ENCODE results near the gene TNFRSF4.

Gene TNFRSF4

DNA sequence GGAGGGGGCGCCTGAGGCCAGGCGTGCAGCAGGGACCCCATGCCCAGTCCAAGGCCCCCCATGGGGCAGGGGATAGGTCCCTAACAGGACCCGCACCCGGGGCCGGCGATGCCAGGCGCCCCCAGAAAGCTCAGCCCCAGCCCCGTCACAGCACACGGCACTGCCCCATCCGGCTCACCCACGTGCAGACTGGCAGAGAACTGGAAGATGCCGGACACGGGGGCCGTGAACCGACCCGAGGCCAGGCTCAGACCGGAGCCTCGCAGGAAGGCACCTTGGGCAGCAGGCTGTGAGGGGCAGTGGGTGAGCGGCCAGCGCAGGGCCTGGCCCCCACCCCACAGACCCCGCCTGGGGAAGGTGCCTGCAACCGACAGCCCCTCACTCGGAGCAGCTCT lies 29.3 kb upstream of the TNFRSF4 start:
- Histone ChIP-seq H3K79me2 (no peaks in the 10 kb centered on the region), H3K4me3 (ENCODE audit: low read depth, low read length) (no peak overlapping the region), H3K27me3 (ENCODE audit: control insufficient read depth, insufficient read depth, low read length) (no peaks in the 10 kb centered on the region), H2AFZ (no peak overlapping the region), H3K9me3 (ENCODE audit: control insufficient read depth, low read length) (no peaks in the 10 kb centered on the region), H3K9ac (no peak overlapping the region), H3K36me3 (ENCODE audit: control insufficient read depth, insufficient read depth, low read length) (no peaks in the 10 kb centered on the region), H3K4me2 (ENCODE audit: low read length) (no peak overlapping the region), H3K27ac (no peak overlapping the region), H3K4me1 (no peaks in the 10 kb centered on the region)
- TF ChIP-seq, protein P1, sequence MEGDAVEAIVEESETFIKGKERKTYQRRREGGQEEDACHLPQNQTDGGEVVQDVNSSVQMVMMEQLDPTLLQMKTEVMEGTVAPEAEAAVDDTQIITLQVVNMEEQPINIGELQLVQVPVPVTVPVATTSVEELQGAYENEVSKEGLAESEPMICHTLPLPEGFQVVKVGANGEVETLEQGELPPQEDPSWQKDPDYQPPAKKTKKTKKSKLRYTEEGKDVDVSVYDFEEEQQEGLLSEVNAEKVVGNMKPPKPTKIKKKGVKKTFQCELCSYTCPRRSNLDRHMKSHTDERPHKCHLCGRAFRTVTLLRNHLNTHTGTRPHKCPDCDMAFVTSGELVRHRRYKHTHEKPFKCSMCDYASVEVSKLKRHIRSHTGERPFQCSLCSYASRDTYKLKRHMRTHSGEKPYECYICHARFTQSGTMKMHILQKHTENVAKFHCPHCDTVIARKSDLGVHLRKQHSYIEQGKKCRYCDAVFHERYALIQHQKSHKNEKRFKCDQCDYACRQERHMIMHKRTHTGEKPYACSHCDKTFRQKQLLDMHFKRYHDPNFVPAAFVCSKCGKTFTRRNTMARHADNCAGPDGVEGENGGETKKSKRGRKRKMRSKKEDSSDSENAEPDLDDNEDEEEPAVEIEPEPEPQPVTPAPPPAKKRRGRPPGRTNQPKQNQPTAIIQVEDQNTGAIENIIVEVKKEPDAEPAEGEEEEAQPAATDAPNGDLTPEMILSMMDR (IDR thresholded peaks at IDR 0.05), result no peak

DNA sequence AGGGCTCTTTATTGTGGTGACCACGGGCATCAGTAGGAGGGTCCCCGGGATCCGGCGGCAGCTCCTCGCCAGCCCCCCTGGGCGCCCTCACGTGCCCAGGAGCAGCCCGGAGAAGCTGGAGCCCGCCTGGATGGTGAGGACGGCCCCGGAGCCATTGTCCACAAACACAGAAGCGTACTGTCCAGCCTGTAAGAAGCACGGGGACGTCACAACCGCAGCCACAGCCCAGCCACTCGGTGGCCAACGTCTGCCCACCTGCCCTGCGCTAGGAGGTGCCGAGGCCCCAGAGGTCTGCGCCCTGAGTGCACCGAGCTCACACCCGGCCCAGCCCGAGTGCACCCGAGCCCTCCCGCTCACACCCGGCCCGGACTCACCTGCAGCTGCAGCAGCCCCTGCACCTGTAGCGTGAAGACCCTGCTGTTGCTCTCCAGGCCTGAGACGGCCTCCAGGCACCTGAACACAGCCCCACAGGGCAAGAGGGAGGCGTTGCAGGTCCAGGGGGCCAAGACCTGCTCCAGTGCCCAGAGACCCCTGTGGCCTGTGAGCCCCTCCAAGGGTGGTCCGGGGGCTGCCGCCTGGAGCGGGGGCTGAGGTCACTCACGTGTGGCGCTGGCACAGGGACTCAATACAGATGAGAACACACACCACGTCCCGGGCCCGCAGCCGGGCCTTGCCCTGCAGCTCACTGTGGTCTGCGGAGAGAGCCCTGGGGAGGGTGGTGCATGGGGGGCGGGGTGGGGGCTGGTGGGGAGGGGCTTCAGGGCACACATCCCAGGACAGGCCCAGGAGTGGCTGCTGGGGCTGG lies 28.7 kb upstream of the TNFRSF4 start:
- Histone ChIP-seq H3K4me2 (ENCODE audit: low read length) (no peak overlapping the region), H3K36me3 (ENCODE audit: control insufficient read depth, insufficient read depth, low read length) (no peaks in the 10 kb centered on the region), H3K9ac (no peak overlapping the region), H2AFZ (no peak overlapping the region), H3K9me3 (ENCODE audit: control insufficient read depth, low read length) (no peaks in the 10 kb centered on the region), H3K4me1 (no peaks in the 10 kb centered on the region), H3K27me3 (ENCODE audit: control insufficient read depth, insufficient read depth, low read length) (no peaks in the 10 kb centered on the region), H3K79me2 (no peaks in the 10 kb centered on the region), H3K4me3 (ENCODE audit: low read depth, low read length) (no peak overlapping the region), H3K27ac (no peak overlapping the region)
- TF ChIP-seq, protein P1 (IDR thresholded peaks at IDR 0.05), result no peak

DNA sequence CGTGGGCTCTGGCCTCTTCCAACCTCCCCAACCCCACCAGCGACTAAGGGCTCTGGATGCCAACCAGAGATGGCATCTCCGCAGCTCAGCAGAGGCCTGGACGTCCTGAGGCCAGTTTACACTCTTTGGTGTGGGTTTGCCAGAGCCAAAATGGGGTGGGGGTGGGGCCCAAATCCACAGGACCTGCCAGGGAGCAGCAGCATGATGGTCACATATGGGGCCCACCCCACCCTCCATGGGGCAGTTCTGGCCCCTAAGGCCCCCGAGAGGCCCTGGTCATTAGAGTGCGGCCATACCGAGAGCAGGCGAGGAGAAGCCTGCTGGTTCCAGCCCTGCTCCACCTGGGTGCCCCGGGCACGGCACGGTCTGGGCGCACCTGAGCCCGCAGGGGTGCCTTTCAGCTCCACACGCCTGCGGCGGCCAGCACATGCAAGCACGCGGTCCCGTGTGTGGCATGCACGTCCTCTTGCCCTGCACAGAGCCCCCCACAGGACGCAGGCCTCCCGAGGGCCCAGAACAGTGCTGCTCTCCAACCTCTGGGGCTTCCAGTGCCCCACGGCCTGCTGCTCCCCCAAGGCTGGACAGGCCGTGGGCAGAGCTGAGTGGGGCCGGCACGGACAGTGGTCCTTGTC lies 27.8 kb upstream of the TNFRSF4 start:
- H3K4me3 ChIP-seq (ENCODE audit: low read depth, low read length), result no peak overlapping the region
- no peak overlapping the region for H2AFZ ChIP-seq
- no peaks in the 10 kb centered on the region for H3K79me2 ChIP-seq
- H3K4me1 ChIP-seq, result no peaks in the 10 kb centered on the region
- TF ChIP-seq, protein P1 (IDR thresholded peaks at IDR 0.05), result no peak
- H3K9me3 ChIP-seq (ENCODE audit: control insufficient read depth, low read length), result no peaks in the 10 kb centered on the region
- H3K4me2 ChIP-seq (ENCODE audit: low read length), result no peak overlapping the region
- no peak overlapping the region for H3K27ac ChIP-seq
- no peaks in the 10 kb centered on the region for H3K36me3 ChIP-seq (ENCODE audit: control insufficient read depth, insufficient read depth, low read length)
- H3K9ac ChIP-seq, result no peak overlapping the region
- H3K27me3 ChIP-seq (ENCODE audit: control insufficient read depth, insufficient read depth, low read length), result no peaks in the 10 kb centered on the region

DNA sequence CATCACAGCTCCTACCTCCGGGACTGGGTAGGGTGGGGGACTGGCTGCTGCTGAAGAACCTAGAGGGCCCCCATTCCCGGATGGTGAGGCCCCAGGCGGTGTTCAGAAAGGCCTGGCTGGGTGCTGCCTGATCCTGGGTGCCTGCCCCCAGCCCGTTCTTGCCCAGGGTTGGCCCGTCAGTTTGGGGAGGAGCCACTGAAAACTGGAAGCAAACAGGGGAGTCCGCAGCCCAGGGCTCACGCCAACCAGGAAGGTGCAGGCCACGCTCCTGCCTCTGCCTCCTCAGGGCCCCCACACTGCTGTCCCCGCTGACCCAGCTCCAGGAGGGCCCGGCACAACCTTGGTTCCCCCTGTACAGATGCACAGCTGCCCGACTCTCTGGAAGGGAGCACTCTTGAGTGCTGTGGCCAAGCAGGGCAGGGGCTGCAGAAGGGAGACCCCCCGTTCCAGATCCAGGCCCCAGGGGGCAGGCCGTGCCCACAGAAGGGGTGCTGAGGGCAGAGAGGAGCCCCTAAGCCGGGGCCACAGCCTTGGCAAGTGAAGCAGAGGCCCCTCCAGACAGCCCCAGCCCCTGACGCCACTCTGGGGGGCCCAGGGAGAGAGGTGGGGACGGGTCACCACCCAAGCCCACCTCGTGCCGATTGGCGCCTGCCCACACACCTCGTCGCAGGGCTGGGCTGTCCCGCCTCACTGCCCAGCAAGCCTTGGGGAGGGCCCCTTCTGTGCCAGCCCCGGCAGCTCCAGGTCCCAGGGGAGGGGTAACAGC lies 27.1 kb upstream of the TNFRSF4 start:
- no peak overlapping the region for H2AFZ ChIP-seq
- H3K4me3 ChIP-seq (ENCODE audit: low read depth, low read length), result no peak overlapping the region
- no peak overlapping the region for H3K9ac ChIP-seq
- peak overlapping the region; percentile 51 for H3K4me2 ChIP-seq (ENCODE audit: low read length)
- H3K79me2 ChIP-seq, result no peaks in the 10 kb centered on the region
- no peaks in the 10 kb centered on the region for H3K27me3 ChIP-seq (ENCODE audit: control insufficient read depth, insufficient read depth, low read length)
- H3K36me3 ChIP-seq (ENCODE audit: control insufficient read depth, insufficient read depth, low read length), result no peaks in the 10 kb centered on the region
- no peak overlapping the region for H3K27ac ChIP-seq
- TF ChIP-seq, protein P1 (IDR thresholded peaks at IDR 0.05), result no peak
- no peaks in the 10 kb centered on the region for H3K9me3 ChIP-seq (ENCODE audit: control insufficient read depth, low read length)
- H3K4me1 ChIP-seq, result no peaks in the 10 kb centered on the region
